Measurements from ENCODE around the gene KRI1. TPM values are rescaled to one million over a fixed set of nuclear protein-coding genes. Genes with fewer than 3 reads are reported as not detected.

Gene KRI1
- total RNA-seq, 1 experiment from 2014 or later, result 24.5 TPM

GRCh38 chr19:10538204-10538983, 27.4 kb downstream of the KRI1 start:
- CTCF ChIA-PET, result interaction anchor here (0.6 kb wide), 1 partner anchor 301 kb away, joined by 3 read pairs; no protein-coding TSS in a partner anchor
- H3K4me3 ChIP-seq, result no peak overlapping the region
- H3K9me3 ChIP-seq (ENCODE audit: insufficient read depth, low read depth), result no peaks in the 10 kb centered on the region
- no peak overlapping the region for H2AFZ ChIP-seq
- H3K4me1 ChIP-seq (replicated peaks; ENCODE audit: insufficient read depth), result no peaks in the 10 kb centered on the region
- no peaks in the 10 kb centered on the region for H3K36me3 ChIP-seq (ENCODE audit: low read depth)
- POLR2A ChIA-PET (ENCODE audit: unreplicated experiment), result interaction anchor here (0.6 kb wide), 2 partner anchors 39 to 542 kb away, joined by 3 to 5 read pairs; no protein-coding TSS in a partner anchor
- H3K27me3 ChIP-seq (ENCODE audit: insufficient read depth, low read depth), result no peaks in the 10 kb centered on the region
- intact Hi-C loops (cut with micrococcal nuclease; ENCODE audit: unreplicated experiment), result no loop called here
- H3K79me2 ChIP-seq (ENCODE audit: low read depth), result no peaks in the 10 kb centered on the region
- no peak overlapping the region for H3K27ac ChIP-seq
- peaks cover 13% of the 10 kb centered on the region; the same call in 1 of the 2 replicates for H3F3A ChIP-seq (ENCODE audit: insufficient read depth, low read depth)
- no peaks in the 10 kb centered on the region for H3K9me2 ChIP-seq (ENCODE audit: insufficient read depth)
- TF ChIP-seq CTCF (conservative IDR thresholded peaks at IDR 0.05), result no peak
- no peak for TF ChIP-seq EZH2 (IDR thresholded peaks at IDR 0.05; ENCODE audit: low read depth)
- no peaks in the 10 kb centered on the region for H4K20me1 ChIP-seq (ENCODE audit: insufficient read depth)
- H3K4me2 ChIP-seq, result no peak overlapping the region
- no peak for DNase-seq
- BruUV-seq (replicated peaks), result no TSS peak

GRCh38 chr19:10537668-10538067, 28.1 kb downstream of the KRI1 start:
- Histone ChIP-seq H3K4me3 (no peak overlapping the region), H4K20me1 (ENCODE audit: insufficient read depth) (no peaks in the 10 kb centered on the region), H3K27me3 (ENCODE audit: insufficient read depth, low read depth) (no peaks in the 10 kb centered on the region), H3K9me2 (ENCODE audit: insufficient read depth) (no peaks in the 10 kb centered on the region), H3K36me3 (ENCODE audit: low read depth) (no peaks in the 10 kb centered on the region), H3K4me1 (replicated peaks; ENCODE audit: insufficient read depth) (no peaks in the 10 kb centered on the region), H3K9me3 (ENCODE audit: insufficient read depth, low read depth) (no peaks in the 10 kb centered on the region), H3K27ac (no peak overlapping the region), H3K79me2 (ENCODE audit: low read depth) (no peaks in the 10 kb centered on the region), H3F3A (ENCODE audit: insufficient read depth, low read depth) (peaks cover 13% of the 10 kb centered on the region; the same call in 1 of the 2 replicates), H2AFZ (no peak overlapping the region), H3K4me2 (no peak overlapping the region)
- DNase-seq, result no peak
- CTCF ChIA-PET, result interaction anchor here (0.6 kb wide), 1 partner anchor 302 kb away, joined by 3 read pairs; no protein-coding TSS in a partner anchor
- POLR2A ChIA-PET (ENCODE audit: unreplicated experiment), result interaction anchor here (0.6 to 0.7 kb wide), 3 partner anchors 28 to 542 kb away, joined by 3 to 5 read pairs (median 3); partner anchors contain the start of gene KRI1
- intact Hi-C loops (cut with micrococcal nuclease; ENCODE audit: unreplicated experiment), result no loop called here
- no peak for TF ChIP-seq EZH2 (IDR thresholded peaks at IDR 0.05; ENCODE audit: low read depth)
- no peak for TF ChIP-seq CTCF (conservative IDR thresholded peaks at IDR 0.05)
- no TSS peak for BruUV-seq (replicated peaks)

GRCh38 chr19:10535613-10536012, 30.2 kb downstream of the KRI1 start:
- no peaks in the 10 kb centered on the region for H3K79me2 ChIP-seq (ENCODE audit: low read depth)
- H3K27me3 ChIP-seq (ENCODE audit: insufficient read depth, low read depth), result no peaks in the 10 kb centered on the region
- no peak overlapping the region for H3K27ac ChIP-seq
- H3K4me1 ChIP-seq (replicated peaks; ENCODE audit: insufficient read depth), result no peaks in the 10 kb centered on the region
- POLR2A ChIA-PET (ENCODE audit: unreplicated experiment), result no interaction called here
- H3F3A ChIP-seq (ENCODE audit: insufficient read depth, low read depth), result peaks cover 13% of the 10 kb centered on the region; the same call in 1 of the 2 replicates
- intact Hi-C loops (cut with micrococcal nuclease; ENCODE audit: unreplicated experiment), result no loop called here
- CTCF ChIA-PET, result no interaction called here
- no peaks in the 10 kb centered on the region for H4K20me1 ChIP-seq (ENCODE audit: insufficient read depth)
- no peak for DNase-seq
- no TSS peak for BruUV-seq (replicated peaks)
- no peak overlapping the region for H3K4me3 ChIP-seq
- no peaks in the 10 kb centered on the region for H3K36me3 ChIP-seq (ENCODE audit: low read depth)
- H2AFZ ChIP-seq, result no peak overlapping the region
- TF ChIP-seq EZH2 (IDR thresholded peaks at IDR 0.05; ENCODE audit: low read depth) (no peak), CTCF (conservative IDR thresholded peaks at IDR 0.05) (no peak)
- H3K9me2 ChIP-seq (ENCODE audit: insufficient read depth), result no peaks in the 10 kb centered on the region
- H3K9me3 ChIP-seq (ENCODE audit: insufficient read depth, low read depth), result no peaks in the 10 kb centered on the region
- no peak overlapping the region for H3K4me2 ChIP-seq
